Measurements from ENCODE around the gene TRPC4AP.

TRPC4AP gene

GRCh38 chr20:34968042-34968775 is 124.4 kb downstream of the TRPC4AP start:
- 96% methylated on average over 6 of the region's 7 CpGs for WGBS (ENCODE audit: insufficient coverage)
- no peak for DNase-seq
- Histone ChIP-seq H3K9me3 (ENCODE audit: control extremely low read depth in 1 of 5, control insufficient read depth in 4 of 5, insufficient read depth in 2 of 5, low read depth in 1 of 5, low read length in 4 of 5) (no peaks in the 10 kb centered on the region), H3K4me3 (ENCODE audit: control insufficient read depth in 1 of 7, extremely low read depth in 1 of 7, insufficient read depth in 4 of 7, low read depth in 2 of 7, low read length in 6 of 7) (no peak overlapping the region), H3K4me1 (ENCODE audit: control extremely low read depth in 1 of 4, control insufficient read depth in 4 of 4, insufficient read depth in 4 of 4, low read length in 3 of 4) (no peaks in the 10 kb centered on the region), H3K36me3 (ENCODE audit: control insufficient read depth in 4 of 4, insufficient read depth in 4 of 4, low read length in 3 of 4) (no peaks in the 10 kb centered on the region), H3K27ac (ENCODE audit: insufficient read depth in 1 of 2, low read depth in 1 of 2, low read length in 2 of 2, poor library complexity in 1 of 2, severe bottlenecking in 2 of 2) (no peak overlapping the region), H3K27me3 (replicated peaks in 2 of 5; ENCODE audit: control insufficient read depth in 4 of 5, insufficient read depth in 5 of 5, low read length in 4 of 5) (no peaks in the 10 kb centered on the region)
- POLR2A ChIA-PET, result no interaction called here
- CTCF ChIA-PET, result interaction anchor here (1.1 kb wide), 1 partner anchor 11 kb away, joined by 3 read pairs; no protein-coding TSS in a partner anchor

GRCh38 chr20:34967421-34967820 is 125.2 kb downstream of the TRPC4AP start:
- Histone ChIP-seq H3K9me3 (ENCODE audit: control extremely low read depth in 1 of 5, control insufficient read depth in 4 of 5, insufficient read depth in 2 of 5, low read depth in 1 of 5, low read length in 4 of 5) (no peaks in the 10 kb centered on the region), H3K36me3 (ENCODE audit: control insufficient read depth in 4 of 4, insufficient read depth in 4 of 4, low read length in 3 of 4) (no peaks in the 10 kb centered on the region), H3K4me3 (ENCODE audit: control insufficient read depth in 1 of 7, extremely low read depth in 1 of 7, insufficient read depth in 4 of 7, low read depth in 2 of 7, low read length in 6 of 7) (no peak overlapping the region), H3K4me1 (ENCODE audit: control extremely low read depth in 1 of 4, control insufficient read depth in 4 of 4, insufficient read depth in 4 of 4, low read length in 3 of 4) (no peaks in the 10 kb centered on the region), H3K27ac (ENCODE audit: insufficient read depth in 1 of 2, low read depth in 1 of 2, low read length in 2 of 2, poor library complexity in 1 of 2, severe bottlenecking in 2 of 2) (no peak overlapping the region), H3K27me3 (replicated peaks in 2 of 5; ENCODE audit: control insufficient read depth in 4 of 5, insufficient read depth in 5 of 5, low read length in 4 of 5) (no peaks in the 10 kb centered on the region)
- WGBS (ENCODE audit: insufficient coverage), result 100% methylated on average over 4 of the region's 5 CpGs
- CTCF ChIA-PET, result interaction anchor here (1.1 kb wide), 1 partner anchor 12 kb away, joined by 3 read pairs; no protein-coding TSS in a partner anchor
- DNase-seq, result no peak
- POLR2A ChIA-PET, result interaction anchor here (0.6 kb wide), 1 partner anchor 244 kb away, joined by 3 read pairs; no protein-coding TSS in a partner anchor

- H3K4me3 ChIP-seq (ENCODE audit: control insufficient read depth in 1 of 7, extremely low read depth in 1 of 7, insufficient read depth in 4 of 7, low read depth in 2 of 7, low read length in 6 of 7), result no peak overlapping the region
- H3K27ac ChIP-seq (ENCODE audit: insufficient read depth in 1 of 2, low read depth in 1 of 2, low read length in 2 of 2, poor library complexity in 1 of 2, severe bottlenecking in 2 of 2), result no peak overlapping the region
- no peak for DNase-seq
- POLR2A ChIA-PET, result no interaction called here
- H3K27me3 ChIP-seq (replicated peaks in 2 of 5; ENCODE audit: control insufficient read depth in 4 of 5, insufficient read depth in 5 of 5, low read length in 4 of 5), result no peaks in the 10 kb centered on the region
- CTCF ChIA-PET, result no interaction called here
- no peaks in the 10 kb centered on the region for H3K4me1 ChIP-seq (ENCODE audit: control extremely low read depth in 1 of 4, control insufficient read depth in 4 of 4, insufficient read depth in 4 of 4, low read length in 3 of 4)
- no peaks in the 10 kb centered on the region for H3K36me3 ChIP-seq (ENCODE audit: control insufficient read depth in 4 of 4, insufficient read depth in 4 of 4, low read length in 3 of 4)
- H3K9me3 ChIP-seq (ENCODE audit: control extremely low read depth in 1 of 5, control insufficient read depth in 4 of 5, insufficient read depth in 2 of 5, low read depth in 1 of 5, low read length in 4 of 5), result no peaks in the 10 kb centered on the region
- 98% methylated on average over 5 of the region's 5 CpGs for WGBS (ENCODE audit: insufficient coverage)
Measured at GRCh38 chr20:34965051-34965450, 127.6 kb downstream of the TRPC4AP start.

- 79% methylated on average over 2 of the region's 5 CpGs for whole genome bisulfite sequencing (ENCODE audit: insufficient coverage)
- POLR2A ChIA-PET, result no interaction called here
- Histone ChIP-seq H3K9me3 (ENCODE audit: control extremely low read depth in 1 of 5, control insufficient read depth in 4 of 5, insufficient read depth in 2 of 5, low read depth in 1 of 5, low read length in 4 of 5) (no peaks in the 10 kb centered on the region), H3K36me3 (ENCODE audit: control insufficient read depth in 4 of 4, insufficient read depth in 4 of 4, low read length in 3 of 4) (no peaks in the 10 kb centered on the region), H3K27ac (ENCODE audit: insufficient read depth in 1 of 2, low read depth in 1 of 2, low read length in 2 of 2, poor library complexity in 1 of 2, severe bottlenecking in 2 of 2) (no peak overlapping the region), H3K4me3 (ENCODE audit: control insufficient read depth in 1 of 7, extremely low read depth in 1 of 7, insufficient read depth in 4 of 7, low read depth in 2 of 7, low read length in 6 of 7) (no peak overlapping the region), H3K27me3 (replicated peaks in 2 of 5; ENCODE audit: control insufficient read depth in 4 of 5, insufficient read depth in 5 of 5, low read length in 4 of 5) (no peaks in the 10 kb centered on the region), H3K4me1 (ENCODE audit: control extremely low read depth in 1 of 4, control insufficient read depth in 4 of 4, insufficient read depth in 4 of 4, low read length in 3 of 4) (no peaks in the 10 kb centered on the region)
- DNase-seq, result no peak
- CTCF ChIA-PET, result interaction anchor here (4.2 kb wide), 1 partner anchor 91 kb away, joined by 32 read pairs; the partner anchor contains the start of gene GGT7
Measured at GRCh38 chr20:34964486-34964885, 128.1 kb downstream of the TRPC4AP start.

GRCh38 chr20:34956751-34957472 is 135.7 kb downstream of the TRPC4AP start:
- DNase-seq, result no peak
- H3K4me1 ChIP-seq (ENCODE audit: control extremely low read depth in 1 of 4, control insufficient read depth in 4 of 4, insufficient read depth in 4 of 4, low read length in 3 of 4), result peaks cover 8 to 16% (median 13%) of the 10 kb centered on the region in 4 experiments
- no peak overlapping the region for H3K27ac ChIP-seq (ENCODE audit: insufficient read depth in 1 of 2, low read depth in 1 of 2, low read length in 2 of 2, poor library complexity in 1 of 2, severe bottlenecking in 2 of 2)
- WGBS (ENCODE audit: insufficient coverage), result 97% methylated on average over 21 of the region's 21 CpGs
- H3K27me3 ChIP-seq (replicated peaks in 2 of 5; ENCODE audit: control insufficient read depth in 4 of 5, insufficient read depth in 5 of 5, low read length in 4 of 5), result no peaks in the 10 kb centered on the region
- H3K36me3 ChIP-seq (ENCODE audit: control insufficient read depth in 4 of 4, insufficient read depth in 4 of 4, low read length in 3 of 4), result peaks cover 0 to under 1% (median 0%) of the 10 kb centered on the region in 4 experiments
- CTCF ChIA-PET, result interaction anchor here (1.1 to 6.2 kb wide), 8 partner anchors 14 to 124 kb away, joined by 3 to 87 read pairs (median 4); partner anchors contain the start of genes ACSS2 and GGT7
- H3K9me3 ChIP-seq (ENCODE audit: control extremely low read depth in 1 of 5, control insufficient read depth in 4 of 5, insufficient read depth in 2 of 5, low read depth in 1 of 5, low read length in 4 of 5), result peaks cover 0 to 2% (median 0%) of the 10 kb centered on the region in 5 experiments
- POLR2A ChIA-PET, result interaction anchor here (0.6 to 2.1 kb wide), 5 partner anchors 53 to 498 kb away, joined by 3 to 9 read pairs (median 4); partner anchors contain the start of gene ACSS2
- no peak overlapping the region for H3K4me3 ChIP-seq (ENCODE audit: control insufficient read depth in 1 of 7, extremely low read depth in 1 of 7, insufficient read depth in 4 of 7, low read depth in 2 of 7, low read length in 6 of 7)

GRCh38 chr20:34956041-34956458 is 136.6 kb downstream of the TRPC4AP start:
- 9% methylated on average over 4 of the region's 6 CpGs for WGBS (ENCODE audit: insufficient coverage)
- POLR2A ChIA-PET, result interaction anchor here (0.6 to 2.1 kb wide), 3 partner anchors 80 to 498 kb away, joined by 3 to 9 read pairs (median 4); partner anchors contain the start of gene ACSS2
- CTCF ChIA-PET, result interaction anchor here (0.7 to 6.2 kb wide), 8 partner anchors 12 to 130 kb away, joined by 3 to 87 read pairs (median 4); partner anchors contain the start of genes ACSS2, GGT7 and NCOA6

More at GRCh38 chr20:34956041-34956458, 136.6 kb downstream of the TRPC4AP start:
- no peak for DNase-seq
- H3K9me3 ChIP-seq (ENCODE audit: control extremely low read depth in 1 of 5, control insufficient read depth in 4 of 5, insufficient read depth in 2 of 5, low read depth in 1 of 5, low read length in 4 of 5), result peaks cover 0 to 2% (median 0%) of the 10 kb centered on the region in 5 experiments
- peak overlapping the region in 1 of 2 experiments; percentile 90 for H3K27ac ChIP-seq (ENCODE audit: insufficient read depth in 1 of 2, low read depth in 1 of 2, low read length in 2 of 2, poor library complexity in 1 of 2, severe bottlenecking in 2 of 2)
- H3K4me1 ChIP-seq (ENCODE audit: control extremely low read depth in 1 of 4, control insufficient read depth in 4 of 4, insufficient read depth in 4 of 4, low read length in 3 of 4), result peaks cover 8 to 16% (median 13%) of the 10 kb centered on the region in 4 experiments
- H3K27me3 ChIP-seq (replicated peaks in 2 of 5; ENCODE audit: control insufficient read depth in 4 of 5, insufficient read depth in 5 of 5, low read length in 4 of 5), result no peaks in the 10 kb centered on the region
- H3K36me3 ChIP-seq (ENCODE audit: control insufficient read depth in 4 of 4, insufficient read depth in 4 of 4, low read length in 3 of 4), result peaks cover 0 to 7% (median 3%) of the 10 kb centered on the region in 4 experiments
- peak overlapping the region; percentile 64 to 97 (median 84) for H3K4me3 ChIP-seq (ENCODE audit: control insufficient read depth in 1 of 7, extremely low read depth in 1 of 7, insufficient read depth in 4 of 7, low read depth in 2 of 7, low read length in 6 of 7)

Measured in common myeloid progenitor, CD34-positive (primary cell).